ENCODE measurements around the gene TACC2.

DNA sequence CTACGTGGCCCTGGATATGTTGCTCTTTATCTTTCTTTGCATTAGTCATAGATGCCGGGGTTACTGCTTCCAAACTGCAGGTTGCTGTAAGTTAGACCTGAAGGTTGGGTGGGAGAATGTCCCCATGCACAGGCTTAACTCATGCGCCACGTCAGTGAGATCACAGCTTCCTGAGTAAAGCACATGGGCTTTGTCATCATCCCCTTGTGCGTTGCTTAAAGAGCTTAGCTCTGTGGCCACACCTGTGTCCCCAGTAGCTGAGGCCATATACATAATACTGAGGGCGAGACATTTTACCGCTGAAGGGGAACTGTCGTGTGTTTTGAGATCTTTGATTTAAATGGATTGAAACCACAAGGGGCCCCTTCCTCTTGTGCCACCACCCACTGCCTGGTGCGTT, 236.4 kb downstream of the TACC2 start:
- TF ChIP-seq EZH2 (IDR thresholded peaks at IDR 0.05; ENCODE audit: borderline replicate concordance, low read depth, low read length, severe bottlenecking) (no peak), POLR2AphosphoS5 (IDR thresholded peaks at IDR 0.05; ENCODE audit: insufficient read depth, low read depth, low read length) (no peak)
- TF ChIP-seq, protein P1, sequence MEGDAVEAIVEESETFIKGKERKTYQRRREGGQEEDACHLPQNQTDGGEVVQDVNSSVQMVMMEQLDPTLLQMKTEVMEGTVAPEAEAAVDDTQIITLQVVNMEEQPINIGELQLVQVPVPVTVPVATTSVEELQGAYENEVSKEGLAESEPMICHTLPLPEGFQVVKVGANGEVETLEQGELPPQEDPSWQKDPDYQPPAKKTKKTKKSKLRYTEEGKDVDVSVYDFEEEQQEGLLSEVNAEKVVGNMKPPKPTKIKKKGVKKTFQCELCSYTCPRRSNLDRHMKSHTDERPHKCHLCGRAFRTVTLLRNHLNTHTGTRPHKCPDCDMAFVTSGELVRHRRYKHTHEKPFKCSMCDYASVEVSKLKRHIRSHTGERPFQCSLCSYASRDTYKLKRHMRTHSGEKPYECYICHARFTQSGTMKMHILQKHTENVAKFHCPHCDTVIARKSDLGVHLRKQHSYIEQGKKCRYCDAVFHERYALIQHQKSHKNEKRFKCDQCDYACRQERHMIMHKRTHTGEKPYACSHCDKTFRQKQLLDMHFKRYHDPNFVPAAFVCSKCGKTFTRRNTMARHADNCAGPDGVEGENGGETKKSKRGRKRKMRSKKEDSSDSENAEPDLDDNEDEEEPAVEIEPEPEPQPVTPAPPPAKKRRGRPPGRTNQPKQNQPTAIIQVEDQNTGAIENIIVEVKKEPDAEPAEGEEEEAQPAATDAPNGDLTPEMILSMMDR (IDR thresholded peaks at IDR 0.05; ENCODE audit: extremely low read depth in 1 of 2, insufficient read depth in 1 of 2, low read depth in 1 of 2, low read length in 2 of 2), result no peak
